ENCODE results near the gene INPP5A. TPM values are rescaled to one million over a fixed set of nuclear protein-coding genes. Genes with fewer than 3 reads are reported as not detected.

Gene INPP5A
- total and polyA plus RNA-seq, 2 of the 13 experiments (the other 11 are each of a cell fraction or from before 2014, with no cell fraction given) = 17.5 to 37.9 TPM

- TF ChIP-seq PBX3 (CRISPR knock-in tag; IDR thresholded peaks at IDR 0.05; ENCODE audit: borderline replicate concordance) (no peak), SAP130 (CRISPR knock-in tag; IDR thresholded peaks at IDR 0.05; ENCODE audit: low read depth) (peak; percentile 52), RBM39 (IDR thresholded peaks at IDR 0.05; ENCODE audit: low read depth, low read length, poor library complexity, severe bottlenecking) (no peak)
These were observed 18.8 kb upstream of the INPP5A start (continued) for GRCh38 chr10:132518572-132519381.

GRCh38 chr10:132519382-132520176, 18.0 kb upstream of the INPP5A start:
- H3K4me1 ChIP-seq (ENCODE audit: insufficient read depth, low read length) = peaks cover 60% of the 10 kb centered on the region
- in situ Hi-C loops (cut with HindIII; ENCODE audit: extremely low pct_ligation_motif_present, low pct_unique_long_range_greater_than_20kb) = no loop called here
- peak overlapping the region; percentile 50 for H3K9ac ChIP-seq (ENCODE audit: insufficient read depth, low read depth, low read length)
- no peak for TF ChIP-seq ZNF678 (CRISPR knock-in tag; IDR thresholded peaks at IDR 0.05)
- TF ChIP-seq SRY (CRISPR knock-in tag; IDR thresholded peaks at IDR 0.05) = 0 out of 2 replicates have a peak, but pooled peaks have one; percentile 50
- TF ChIP-seq ZNF136 (CRISPR knock-in tag; IDR thresholded peaks at IDR 0.05; ENCODE audit: low read depth) = 0 out of 2 replicates have a peak, but pooled peaks have one; percentile 22
- 0 out of 2 replicates have a peak, but pooled peaks have one; percentile 39 for TF ChIP-seq SAFB2 (CRISPR knock-in tag; IDR thresholded peaks at IDR 0.05; ENCODE audit: borderline replicate concordance, low read depth)
- peak; percentile 63; the same call in 1 of the 2 replicates for TF ChIP-seq ZNF547 (CRISPR knock-in tag; IDR thresholded peaks at IDR 0.05)
- TF ChIP-seq HOXA7 (CRISPR knock-in tag; IDR thresholded peaks at IDR 0.05) = 0 out of 2 replicates have a peak, but pooled peaks have one; percentile 38
- TF ChIP-seq HCFC1 (IDR thresholded peaks at IDR 0.05; ENCODE audit: low read depth, low read length) = no peak
- TF ChIP-seq, protein P1, sequence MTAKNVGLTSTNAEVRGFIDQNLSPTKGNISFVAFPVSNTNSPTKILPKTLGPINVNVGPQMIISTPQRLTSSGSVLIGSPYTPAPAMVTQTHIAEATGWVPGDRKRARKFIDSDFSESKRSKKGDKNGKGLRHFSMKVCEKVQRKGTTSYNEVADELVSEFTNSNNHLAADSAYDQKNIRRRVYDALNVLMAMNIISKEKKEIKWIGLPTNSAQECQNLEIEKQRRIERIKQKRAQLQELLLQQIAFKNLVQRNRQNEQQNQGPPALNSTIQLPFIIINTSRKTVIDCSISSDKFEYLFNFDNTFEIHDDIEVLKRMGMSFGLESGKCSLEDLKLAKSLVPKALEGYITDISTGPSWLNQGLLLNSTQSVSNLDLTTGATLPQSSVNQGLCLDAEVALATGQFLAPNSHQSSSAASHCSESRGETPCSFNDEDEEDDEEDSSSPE (CRISPR knock-in tag; IDR thresholded peaks at IDR 0.05) = 0 out of 2 replicates have a peak, but pooled peaks have one; percentile 30
- TF ChIP-seq REL (CRISPR knock-in tag; conservative IDR thresholded peaks at IDR 0.05) = 0 out of 2 replicates have a peak, but pooled peaks have one; percentile 20
- TF ChIP-seq NFE2L1 (CRISPR knock-in tag; IDR thresholded peaks at IDR 0.05; ENCODE audit: borderline replicate concordance) = peak; percentile 32; the same call in 1 of the 2 replicates
- no peak for TF ChIP-seq SALL1 (CRISPR knock-in tag; IDR thresholded peaks at IDR 0.05)
- TF ChIP-seq SRSF9 (IDR thresholded peaks at IDR 0.05; ENCODE audit: borderline replicate concordance, insufficient read depth, low read depth, low read length, poor library complexity, severe bottlenecking) = no peak

More at GRCh38 chr10:132519382-132520176, 18.0 kb upstream of the INPP5A start:
- Histone ChIP-seq H2AFZ (ENCODE audit: low read length) (no peak overlapping the region), H3K9me3 (ENCODE audit: low read length) (no peaks in the 10 kb centered on the region), H3K4me2 (ENCODE audit: low read depth, low read length) (peak overlapping the region; percentile 97), H3K36me3 (replicated peaks in 1 of 2; ENCODE audit: control insufficient read depth in 1 of 2, insufficient read depth in 2 of 2, low read length in 2 of 2) (no peaks in the 10 kb centered on the region), H3K27me3 (ENCODE audit: control insufficient read depth in 1 of 2, insufficient read depth in 2 of 2, low read length in 2 of 2) (peaks cover 7 to 49% of the 10 kb centered on the region in 2 experiments; a peak in 4 of 5 replicates), H4K20me1 (ENCODE audit: insufficient read depth, low read length) (no peaks in the 10 kb centered on the region), H3K27ac (ENCODE audit: extremely low read length, insufficient read depth, low read length) (no peak overlapping the region), H3K79me2 (ENCODE audit: insufficient read depth, low read length) (no peaks in the 10 kb centered on the region), H3K4me3 (replicated peaks in 1 of 3; ENCODE audit: insufficient read depth in 1 of 3, low read depth in 2 of 3, low read length in 3 of 3) (peak overlapping the region in 2 of 3 experiments; percentile 62 to 75; a peak in 4 of 6 replicates)
- 25% methylated on average over 10 of the region's 30 CpGs for WGBS (ENCODE audit: low lambda C conversion rate)
- FAIRE-seq (no peak), ATAC-seq (no peak), DNase-seq (ENCODE audit: low spot score) (no peak)
- intact Hi-C loops (cut with micrococcal nuclease; ENCODE audit: unreplicated experiment) = loop anchor here (5.0 kb wide), 2 partner anchors 62 to 73 kb away; no protein-coding TSS in a partner anchor
- ChIA-PET CTCF (ENCODE audit: low intra/inter-chr PET ratio, low total read pairs) (no interaction called here), POLR2A (interaction anchor here (1.3 to 3.2 kb wide), 7 partner anchors 12 to 66 kb away, joined by 3 to 24 read pairs (median 4); partner anchors contain the start of gene INPP5A)
- no TSS peak for BruUV-seq (replicated peaks)

All from HepG2 (cell line).